ENCODE data around the gene AQP9. TPM values are rescaled to one million over a fixed set of nuclear protein-coding genes. Genes with fewer than 3 reads are reported as not detected.

AQP9 gene, protein sequence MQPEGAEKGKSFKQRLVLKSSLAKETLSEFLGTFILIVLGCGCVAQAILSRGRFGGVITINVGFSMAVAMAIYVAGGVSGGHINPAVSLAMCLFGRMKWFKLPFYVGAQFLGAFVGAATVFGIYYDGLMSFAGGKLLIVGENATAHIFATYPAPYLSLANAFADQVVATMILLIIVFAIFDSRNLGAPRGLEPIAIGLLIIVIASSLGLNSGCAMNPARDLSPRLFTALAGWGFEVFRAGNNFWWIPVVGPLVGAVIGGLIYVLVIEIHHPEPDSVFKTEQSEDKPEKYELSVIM
- not detected in 2 replicates for total RNA-seq
- long read RNA-seq: 0 reads

- no peak for DNase-seq (ENCODE audit: low read depth, low spot score)
- Mint-ChIP-seq H3K9me3 (no peaks in the 10 kb centered on the region), H3K4me1 (no peaks in the 10 kb centered on the region), H3K27ac (ENCODE audit: unreplicated experiment) (no peak within 1 kb of the TSS), H3K36me3 (ENCODE audit: low read depth) (no peaks in the 10 kb centered on the region), H3K27me3 (ENCODE audit: low read depth) (peaks cover 10% of the 10 kb centered on the region), H3K4me3 (no peak within 1 kb of the TSS)
- no peak for TF ChIP-seq CTCF (conservative IDR thresholded peaks at IDR 0.05)
Observed at GRCh38 chr15:58138106-58138505, at the start of gene AQP9. AQP9 (plus strand) TSS chr15:58138381; CDS start chr15:58138566, 185 bp downstream.

DNA sequence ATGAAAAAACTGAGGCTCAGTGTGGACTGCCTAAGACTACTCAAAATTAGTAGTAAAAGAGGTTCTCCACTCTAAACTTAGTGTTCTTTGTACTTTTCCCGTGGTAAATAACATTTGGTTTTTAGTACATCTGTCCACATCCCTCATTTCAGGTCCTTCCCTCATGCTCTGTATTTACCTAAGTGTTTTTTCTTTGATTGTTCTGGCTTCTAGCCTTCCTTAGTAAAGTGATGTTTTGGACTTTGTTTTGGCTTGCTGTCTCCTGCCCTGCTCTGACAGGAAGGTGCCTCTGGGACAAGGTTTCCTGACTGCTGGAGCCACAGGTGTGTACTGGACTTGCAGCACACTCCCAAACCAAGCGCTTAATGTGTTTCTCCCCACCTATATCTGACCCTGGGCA, 42.8 kb upstream of the AQP9 start:
- TF ChIP-seq CTCF (conservative IDR thresholded peaks at IDR 0.05): no peak
- DNase-seq (ENCODE audit: low read depth, low spot score): no peak
- H3K4me3 Mint-ChIP-seq: no peak overlapping the region
- no peaks in the 10 kb centered on the region for H3K4me1 Mint-ChIP-seq
- H3K27ac Mint-ChIP-seq (ENCODE audit: unreplicated experiment): no peak overlapping the region
- no peaks in the 10 kb centered on the region for H3K27me3 Mint-ChIP-seq (ENCODE audit: low read depth)
- H3K36me3 Mint-ChIP-seq (ENCODE audit: low read depth): no peaks in the 10 kb centered on the region
- H3K9me3 Mint-ChIP-seq: no peaks in the 10 kb centered on the region

GRCh38 chr15:58096529-58097084, 41.6 kb upstream of the AQP9 start:
- no peak overlapping the region for H3K4me3 Mint-ChIP-seq
- no peak overlapping the region for H3K27ac Mint-ChIP-seq (ENCODE audit: unreplicated experiment)
- no peaks in the 10 kb centered on the region for H3K4me1 Mint-ChIP-seq
- H3K36me3 Mint-ChIP-seq (ENCODE audit: low read depth): no peaks in the 10 kb centered on the region
- no peak for DNase-seq (ENCODE audit: low read depth, low spot score)
- H3K27me3 Mint-ChIP-seq (ENCODE audit: low read depth): peaks cover under 1% of the 10 kb centered on the region
- TF ChIP-seq CTCF (conservative IDR thresholded peaks at IDR 0.05): no peak
- no peaks in the 10 kb centered on the region for H3K9me3 Mint-ChIP-seq

GRCh38 chr15:58103482-58103881, 34.7 kb upstream of the AQP9 start:
- Mint-ChIP-seq H3K4me1 (no peaks in the 10 kb centered on the region), H3K27ac (ENCODE audit: unreplicated experiment) (no peak overlapping the region), H3K36me3 (ENCODE audit: low read depth) (no peaks in the 10 kb centered on the region), H3K27me3 (ENCODE audit: low read depth) (peaks cover 6% of the 10 kb centered on the region), H3K9me3 (no peaks in the 10 kb centered on the region), H3K4me3 (no peak overlapping the region)
- DNase-seq (ENCODE audit: low read depth, low spot score): no peak
- no peak for TF ChIP-seq CTCF (conservative IDR thresholded peaks at IDR 0.05)

DNA sequence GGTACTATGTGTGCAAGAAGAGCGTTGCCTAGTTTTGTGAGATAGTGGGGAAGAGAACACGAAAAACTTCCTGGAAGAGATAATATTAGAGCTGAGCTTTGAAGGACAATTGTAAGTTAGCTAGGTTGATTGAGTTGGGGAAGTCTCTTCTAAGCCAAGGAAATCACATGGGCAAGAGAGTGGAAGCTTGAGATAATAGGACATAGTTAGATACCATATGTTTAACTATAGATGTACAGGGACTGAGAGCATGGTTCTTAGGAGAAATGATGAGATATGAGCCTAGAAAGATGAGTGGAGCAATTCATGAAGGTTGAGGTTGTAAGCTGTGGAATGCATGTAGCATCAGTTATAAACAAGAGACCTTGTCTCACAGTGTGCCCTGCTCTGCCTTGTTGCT, 30.1 kb upstream of the AQP9 start:
- no peak for DNase-seq (ENCODE audit: low read depth, low spot score)
- Mint-ChIP-seq H3K36me3 (ENCODE audit: low read depth) (no peaks in the 10 kb centered on the region), H3K4me3 (no peak overlapping the region), H3K27me3 (ENCODE audit: low read depth) (peaks cover 1% of the 10 kb centered on the region), H3K4me1 (no peaks in the 10 kb centered on the region), H3K27ac (ENCODE audit: unreplicated experiment) (no peak overlapping the region), H3K9me3 (peaks cover 3% of the 10 kb centered on the region)
- no peak for TF ChIP-seq CTCF (conservative IDR thresholded peaks at IDR 0.05)
